NOMO-1 (cell line): ENCODE measurements around the gene ARHGAP31.
"Not testable (repeated sequence)": the region's sequence is repeated elsewhere in the genome, so short reads cannot be mapped to it uniquely, and the experiment has no call there.

ENCODE experiments used
- DNase-seq, 2 experiments: peaks; one replicate each; lab custom pipeline; 2025; ENCODE audit not compliant: unreplicated experiment in 2 of 2; lab: John Stamatoyannopoulos, UW

Gene ARHGAP31

DNA sequence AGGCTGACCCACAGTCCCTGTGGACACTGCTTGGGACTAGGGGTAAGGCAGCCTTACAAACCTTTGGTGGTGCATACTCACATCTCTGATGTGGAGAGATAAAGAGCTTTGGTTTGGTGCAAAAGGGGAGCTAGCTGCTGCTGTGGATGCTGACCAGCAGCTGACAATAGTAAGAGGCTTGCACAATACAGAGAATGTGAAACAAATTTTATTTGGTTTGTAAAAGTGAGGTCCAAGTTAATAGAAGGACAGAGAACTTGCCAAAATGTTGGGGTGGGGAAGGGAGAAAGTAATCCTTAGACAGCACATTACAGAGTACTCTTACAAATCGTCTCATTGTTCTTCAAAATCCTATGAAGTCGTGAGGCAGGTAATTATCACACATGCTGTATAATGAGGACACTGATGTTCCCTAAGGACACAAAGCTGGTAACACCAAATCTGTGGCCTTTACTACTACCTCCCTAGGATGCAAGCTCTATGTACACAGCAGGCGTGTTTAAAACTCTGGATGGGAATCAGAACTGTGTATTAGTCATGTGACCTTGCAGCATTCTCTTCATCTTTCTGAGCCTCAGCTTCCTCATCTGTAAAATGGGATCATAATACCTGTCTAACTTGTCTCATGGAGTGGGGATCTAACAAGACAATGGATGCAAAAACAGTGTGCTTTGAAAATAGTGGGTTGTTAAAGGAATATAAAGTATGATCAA lies 21.6 kb downstream of the ARHGAP31 start:
- no peak for DNase-seq

- no peak for DNase-seq
Measured at GRCh38 chr3:119316313-119316670, 22.1 kb downstream of the ARHGAP31 start.

- DNase-seq, result no peak
Measured at GRCh38 chr3:119318876-119319275, 24.7 kb downstream of the ARHGAP31 start.

- no peak for DNase-seq
Measured at GRCh38 chr3:119319311-119319710, 25.1 kb downstream of the ARHGAP31 start.

- not testable (repeated sequence) for DNase-seq
Measured at GRCh38 chr3:119320785-119321184, 26.6 kb downstream of the ARHGAP31 start.

GRCh38 chr3:119322021-119322834 lies 28.0 kb downstream of the ARHGAP31 start:
- peak; percentile 54 to 55 for DNase-seq

DNA sequence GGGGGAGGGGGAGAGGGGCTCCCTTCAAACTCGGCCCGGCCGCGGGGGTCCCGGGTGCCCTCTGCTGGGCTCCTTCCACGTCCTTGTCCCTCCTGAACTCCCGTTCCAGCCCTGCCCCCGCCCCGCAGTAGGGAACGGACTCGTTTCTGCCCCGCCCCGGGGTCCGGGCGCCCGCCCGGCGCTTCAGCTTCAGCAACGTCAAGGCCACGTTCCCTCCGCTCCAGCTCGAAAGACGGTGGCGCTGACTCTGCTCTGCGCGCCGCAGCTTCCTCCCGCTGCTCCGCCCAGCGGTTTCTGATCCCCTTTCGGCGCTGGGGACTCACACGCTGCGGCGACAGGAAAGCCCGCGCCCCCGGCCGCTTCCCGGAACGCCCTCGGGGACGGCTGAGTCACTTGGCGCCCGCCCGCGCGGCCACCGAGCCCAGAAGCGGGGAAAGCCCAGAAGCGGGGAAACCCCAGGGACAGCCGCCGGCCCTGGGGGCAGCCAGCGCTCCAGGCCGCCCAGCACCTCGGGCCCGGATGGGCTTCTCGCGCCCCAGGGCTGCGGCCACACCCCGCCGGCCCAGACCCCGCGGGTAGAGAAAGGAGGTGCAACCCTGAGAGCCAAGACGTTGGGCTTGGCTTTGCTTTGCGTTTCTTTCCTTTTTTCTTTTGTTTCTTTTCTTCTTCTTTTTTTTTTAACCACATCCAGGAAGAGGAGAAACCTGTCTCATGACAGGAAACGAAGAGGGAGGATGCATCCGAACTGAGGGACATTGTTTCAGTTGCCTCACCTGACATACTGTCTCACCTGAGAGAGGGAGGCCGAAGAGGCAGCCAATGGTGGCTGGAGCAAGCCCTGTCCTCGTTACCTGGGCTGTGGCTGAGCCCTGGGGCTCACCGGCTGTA lies 28.9 kb downstream of the ARHGAP31 start:
- peak; percentile 95 to 96 for DNase-seq

GRCh38 chr3:119323723-119324085 lies 29.5 kb downstream of the ARHGAP31 start:
- DNase-seq, result no peak

- no peak for DNase-seq
Measured at GRCh38 chr3:119324899-119325298, 30.7 kb downstream of the ARHGAP31 start.

DNA sequence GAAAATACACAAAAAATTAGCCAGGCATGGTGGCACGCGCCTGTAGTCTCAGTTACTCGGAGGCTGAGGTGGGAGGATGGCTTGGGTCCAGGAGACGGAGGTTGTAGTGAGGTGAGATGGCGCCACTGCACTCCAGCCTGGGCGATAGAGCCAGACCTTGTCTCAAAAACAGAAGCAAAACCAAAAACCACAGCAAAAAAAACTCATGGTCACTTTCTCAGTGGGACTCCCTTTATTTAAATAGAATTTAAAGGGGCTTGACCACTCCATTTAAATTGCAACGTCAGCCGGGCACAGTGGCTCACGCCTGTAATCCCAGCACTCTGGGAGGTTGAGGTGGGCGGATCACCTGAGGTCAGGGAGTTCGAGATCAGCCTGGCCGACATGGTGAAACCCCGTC lies 32.8 kb downstream of the ARHGAP31 start:
- no peak for DNase-seq

DNA sequence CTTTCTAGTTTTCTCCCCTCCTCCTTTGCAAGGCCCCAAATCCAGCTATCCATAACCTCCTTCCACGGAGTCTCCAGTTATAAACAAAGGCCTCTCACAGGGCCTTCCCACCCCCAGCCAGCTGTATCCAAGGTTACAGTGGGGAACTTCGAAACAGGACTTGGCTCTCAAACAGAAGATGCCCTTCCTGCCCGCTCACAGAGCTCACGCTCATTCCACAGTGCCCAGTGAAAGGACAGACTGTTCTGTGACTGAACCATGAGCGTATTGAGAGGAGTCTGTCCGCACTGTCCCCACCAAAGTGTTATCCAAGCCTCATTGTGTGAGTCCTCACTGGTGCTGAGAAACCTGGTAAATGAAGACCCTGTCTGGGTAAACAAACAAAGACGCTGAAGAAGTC lies 35.4 kb downstream of the ARHGAP31 start:
- DNase-seq, result no peak

DNA sequence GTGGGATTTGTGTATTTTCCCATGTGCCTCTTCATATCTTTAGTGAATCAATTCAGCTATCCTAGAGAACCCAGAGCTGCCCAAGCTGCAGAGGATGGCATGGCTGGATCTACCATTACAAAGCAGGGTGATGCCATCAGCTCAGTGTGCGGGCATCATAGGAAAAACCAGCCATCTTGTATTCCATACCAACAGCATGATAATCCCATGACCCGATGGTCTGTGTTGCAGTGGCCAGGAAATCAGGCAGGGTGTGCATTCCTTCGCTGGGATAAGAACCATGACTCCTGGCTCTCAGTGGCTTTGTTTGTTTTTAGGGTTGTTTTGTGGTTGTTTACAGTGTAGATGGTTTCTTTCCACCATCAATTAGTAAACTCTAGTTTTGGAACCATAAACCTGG lies 36.0 kb downstream of the ARHGAP31 start:
- no peak for DNase-seq

DNA sequence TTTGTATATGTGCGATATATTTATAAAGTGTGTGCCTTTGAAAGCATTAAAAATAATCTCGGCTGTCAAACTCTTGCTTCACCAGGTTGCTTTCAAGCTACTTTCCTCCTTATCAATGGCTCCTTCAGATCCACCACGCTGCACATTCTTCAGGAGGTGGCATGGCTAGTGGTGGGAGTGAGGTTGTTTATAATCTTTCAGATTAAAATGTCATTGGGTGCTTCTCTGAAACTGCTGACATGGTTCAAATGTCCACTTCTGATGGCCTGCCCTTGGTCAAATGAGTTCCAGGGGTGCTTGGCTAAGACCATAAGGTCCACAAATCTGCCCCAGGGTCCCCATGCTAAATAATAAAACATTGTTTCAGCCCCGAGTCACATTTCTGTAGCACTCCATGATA lies 36.7 kb downstream of the ARHGAP31 start:
- DNase-seq, result no peak

DNA sequence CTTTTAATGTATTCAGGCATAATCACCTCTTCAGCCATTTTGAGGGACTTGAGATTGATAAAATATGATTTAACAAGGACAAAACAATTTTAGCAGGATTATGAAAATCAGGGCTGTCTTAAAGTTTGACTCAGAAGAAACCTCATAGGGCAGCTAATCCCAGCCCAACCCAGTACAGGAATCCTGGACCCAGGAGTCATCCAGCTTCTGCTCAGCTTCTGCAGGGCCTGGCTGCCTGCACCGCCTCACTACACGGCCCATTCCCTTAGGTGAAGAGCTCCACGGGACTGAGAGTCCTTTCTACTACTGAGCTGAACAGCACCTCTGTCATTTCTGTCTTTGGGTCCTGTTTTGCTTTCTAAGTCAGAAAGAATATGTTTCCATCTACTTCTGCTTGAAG lies 37.5 kb downstream of the ARHGAP31 start:
- DNase-seq, result no peak

GRCh38 chr3:119333773-119334509 lies 39.8 kb downstream of the ARHGAP31 start:
- DNase-seq, result no peak

DNA sequence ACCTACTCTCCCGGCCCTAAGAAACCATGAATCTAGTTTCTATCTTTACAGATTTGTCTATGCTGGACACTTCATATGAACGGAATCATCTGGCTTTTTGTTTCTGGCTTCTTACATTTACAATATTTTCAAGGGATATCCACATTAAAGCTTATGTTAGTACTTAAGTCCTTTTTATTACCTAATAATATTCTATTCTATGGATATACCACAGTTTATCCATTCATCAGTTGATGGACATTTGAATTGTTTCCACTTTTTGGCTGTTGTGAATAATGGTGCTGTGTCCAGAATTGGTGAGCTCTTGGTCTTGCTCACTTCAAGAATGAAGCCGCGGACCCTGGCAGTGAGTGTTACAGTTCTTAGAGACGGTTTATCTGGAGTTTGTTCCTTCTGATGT lies 42.6 kb downstream of the ARHGAP31 start:
- DNase-seq, result no peak

- not testable (repeated sequence) for DNase-seq
Measured at GRCh38 chr3:119337407-119337806, 43.2 kb downstream of the ARHGAP31 start.

GRCh38 chr3:119338754-119339153 lies 44.6 kb downstream of the ARHGAP31 start:
- no peak for DNase-seq

GRCh38 chr3:119340014-119340413 lies 45.8 kb downstream of the ARHGAP31 start:
- no peak for DNase-seq

DNA sequence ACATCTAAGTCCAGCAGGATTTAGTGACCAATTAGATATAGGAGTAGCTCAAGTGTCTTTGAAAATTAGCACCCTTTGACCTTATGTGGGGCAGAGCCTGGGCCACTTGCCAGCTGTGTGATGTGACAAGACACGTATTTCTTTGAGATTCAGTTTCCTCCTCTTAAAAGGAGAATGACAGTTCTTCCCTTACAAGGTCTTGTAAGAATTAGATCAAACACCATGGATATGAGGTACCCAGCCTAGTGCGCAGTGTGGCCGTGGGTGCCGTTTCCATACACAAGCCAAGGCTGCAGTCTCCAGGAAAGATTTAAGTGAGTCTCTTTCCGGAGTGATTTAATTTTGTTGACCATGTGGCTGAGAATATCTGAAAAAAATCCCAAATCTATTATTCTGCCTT lies 46.3 kb downstream of the ARHGAP31 start:
- no peak for DNase-seq

DNA sequence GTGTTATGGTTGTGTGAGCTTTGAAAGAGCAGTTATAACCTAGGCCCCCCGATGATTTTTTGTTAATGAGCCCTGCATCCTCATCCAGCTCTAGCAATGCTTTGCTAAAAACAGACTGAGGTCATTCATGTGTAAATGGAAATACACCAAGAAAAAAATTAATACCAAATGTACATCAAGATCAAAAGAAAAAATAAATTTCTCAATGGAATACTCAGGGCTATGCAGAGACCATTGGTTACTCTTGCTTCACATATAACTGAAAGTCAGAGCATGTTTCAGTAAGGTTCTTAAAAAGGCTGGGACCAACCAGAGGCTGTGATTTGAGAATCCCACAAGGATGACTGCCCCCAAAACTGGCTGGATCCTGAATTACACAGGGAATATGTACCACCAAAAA lies 48.0 kb downstream of the ARHGAP31 start:
- no peak for DNase-seq
